ENCODE results near the gene NUP107. TPM values are rescaled to one million over a fixed set of nuclear protein-coding genes. Genes with fewer than 3 reads are reported as not detected.

NUP107 gene
- 88.5 and 91.0 TPM in 2 replicates for total RNA-seq (2014; rRNA removed; shearing (Covaris generic))

GRCh38 chr12:68686595-68687521 is at the start of gene NUP107:
Gene NUP107 (plus strand): TSS chr12:68686978. CDS start chr12:68687066, 88 bp downstream.

GRCh38 chr12:68745904-68746571 is 59.3 kb downstream of the NUP107 start, which contains the start of gene SLC35E3:
Gene SLC35E3 (plus strand): TSS chr12:68746176. CDS start chr12:68746378, 202 bp downstream.

Other genes with a start within 250 kb of the NUP107 start
- 87.4 and 94.6 TPM in 2 replicates for gene RAP1B, start 76.1 kb upstream of the NUP107 start, total RNA-seq (2014; rRNA removed; shearing (Covaris generic))
- 1.5 and 3.0 TPM in 2 replicates for gene SLC35E3, start 59.2 kb downstream of the NUP107 start, total RNA-seq (2014; rRNA removed; shearing (Covaris generic))
- gene MDM2, start 121.2 kb downstream of the NUP107 start, total RNA-seq (2014; rRNA removed; shearing (Covaris generic)), result 106 and 140 TPM in 2 replicates
- 0.60 and 1.5 TPM in 2 replicates for gene CPM, start 246.2 kb downstream of the NUP107 start, total RNA-seq (2014; rRNA removed; shearing (Covaris generic))